ENCODE results near the gene STK11IP.

DNA sequence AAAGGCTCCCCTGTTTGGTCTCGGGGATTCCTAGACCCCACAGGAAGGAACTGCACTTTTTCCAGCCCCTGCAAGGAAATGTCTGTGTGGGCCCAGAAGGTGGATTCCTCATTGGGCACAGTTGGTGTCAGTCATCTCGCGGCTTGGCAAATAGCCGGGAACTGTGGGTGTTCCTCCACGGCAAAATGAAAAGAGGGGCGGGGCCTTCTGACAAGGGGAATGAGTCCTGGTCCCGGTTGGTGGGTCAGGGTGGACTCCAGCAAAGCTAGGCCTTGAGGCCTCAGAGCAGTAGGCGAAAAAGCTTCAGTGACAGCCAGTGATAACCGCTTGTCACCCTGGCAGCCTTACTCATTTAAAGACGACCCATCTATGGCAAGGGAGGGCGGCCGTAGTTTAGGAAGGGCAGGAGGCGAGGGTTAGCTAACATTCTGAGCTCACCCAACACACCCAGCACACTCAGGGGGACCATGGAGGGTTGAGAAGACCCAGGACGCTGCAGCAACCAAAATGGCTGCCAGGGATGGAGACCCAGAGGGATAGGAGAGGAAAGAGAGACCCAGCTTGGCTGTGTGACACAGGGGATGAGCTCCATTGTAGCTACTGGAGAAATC, 46.2 kb downstream of the STK11IP start:
- no peak for TF ChIP-seq POLR2A (IDR thresholded peaks at IDR 0.05)
- TF ChIP-seq, protein P1, sequence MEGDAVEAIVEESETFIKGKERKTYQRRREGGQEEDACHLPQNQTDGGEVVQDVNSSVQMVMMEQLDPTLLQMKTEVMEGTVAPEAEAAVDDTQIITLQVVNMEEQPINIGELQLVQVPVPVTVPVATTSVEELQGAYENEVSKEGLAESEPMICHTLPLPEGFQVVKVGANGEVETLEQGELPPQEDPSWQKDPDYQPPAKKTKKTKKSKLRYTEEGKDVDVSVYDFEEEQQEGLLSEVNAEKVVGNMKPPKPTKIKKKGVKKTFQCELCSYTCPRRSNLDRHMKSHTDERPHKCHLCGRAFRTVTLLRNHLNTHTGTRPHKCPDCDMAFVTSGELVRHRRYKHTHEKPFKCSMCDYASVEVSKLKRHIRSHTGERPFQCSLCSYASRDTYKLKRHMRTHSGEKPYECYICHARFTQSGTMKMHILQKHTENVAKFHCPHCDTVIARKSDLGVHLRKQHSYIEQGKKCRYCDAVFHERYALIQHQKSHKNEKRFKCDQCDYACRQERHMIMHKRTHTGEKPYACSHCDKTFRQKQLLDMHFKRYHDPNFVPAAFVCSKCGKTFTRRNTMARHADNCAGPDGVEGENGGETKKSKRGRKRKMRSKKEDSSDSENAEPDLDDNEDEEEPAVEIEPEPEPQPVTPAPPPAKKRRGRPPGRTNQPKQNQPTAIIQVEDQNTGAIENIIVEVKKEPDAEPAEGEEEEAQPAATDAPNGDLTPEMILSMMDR (IDR thresholded peaks at IDR 0.05), result no peak

Data from suprapubic skin (tissue), 3 donors.